Keratinocyte (primary cell): ENCODE data around the gene SMAP1. TPM values are rescaled to one million over a fixed set of nuclear protein-coding genes. Genes with fewer than 3 reads are reported as not detected.

Experiments
- DNase-seq: peaks from one replicate; pipeline ENCODE4 v3.0.0-alpha.2; 2011; ENCODE audit warnings: low read depth, missing footprints, low spot score
- FAIRE-seq: peaks from 2 replicates; lab custom pipeline; 2011; peaks lifted over from hg19 to GRCh38; lab: Jason Lieb, UNC
- H2AFZ ChIP-seq: 2 replicates; pipeline ENCODE4 v1.6.0; 2012; ENCODE audit warnings: low read length, control low read depth, inconsistent platforms; ENCODE audit not compliant: control insufficient read depth
- H3K27ac ChIP-seq: 2 replicates; pipeline ENCODE4 v1.5.1; 2011; ENCODE audit warnings: low read length; ENCODE audit not compliant: control insufficient read depth, insufficient read depth
- H3K27me3 ChIP-seq: 3 replicates; pipeline ENCODE4 v1.6.0; 2011; ENCODE audit warnings: low read length; ENCODE audit not compliant: control insufficient read depth, insufficient read depth; ENCODE audit errors: extremely low read depth
- H3K36me3 ChIP-seq, 2 experiments: 2 replicates in 1 of 2; 3 replicates in 1 of 2; pipeline ENCODE4 v1.5.1; 2011; ENCODE audit warnings: low read length in 2 of 2, mild to moderate bottlenecking in 1 of 2; ENCODE audit not compliant: control insufficient read depth in 2 of 2, insufficient read depth in 2 of 2; ENCODE audit errors: extremely low read depth in 1 of 2
- H3K4me1 ChIP-seq: 3 replicates; pipeline ENCODE4 v1.5.1; 2011; ENCODE audit warnings: low read length; ENCODE audit not compliant: control insufficient read depth, insufficient read depth; ENCODE audit errors: extremely low read depth
- H3K4me2 ChIP-seq: 3 replicates; pipeline ENCODE4 v1.6.0; 2011; ENCODE audit warnings: low read depth, low read length; ENCODE audit not compliant: control insufficient read depth, insufficient read depth; ENCODE audit errors: extremely low read depth
- H3K4me3 ChIP-seq, 3 experiments: fragments of 200-600 bp in 1 of 3; sonication (generic) in 1 of 3; 2 replicates in 2 of 3; 3 replicates in 1 of 3; pipeline ENCODE4 v1.5.1; 2011 to 2016; ENCODE audit warnings: low read length in 3 of 3, mild to moderate bottlenecking in 3 of 3, control low read depth in 2 of 3, inconsistent platforms in 1 of 3, low read depth in 1 of 3, mixed read lengths in 1 of 3, mixed run types in 1 of 3, moderate library complexity in 1 of 3; ENCODE audit not compliant: control insufficient read depth in 2 of 3, insufficient read depth in 2 of 3; ENCODE audit errors: extremely low read depth in 1 of 3
- H3K79me2 ChIP-seq: 2 replicates; pipeline ENCODE4 v1.6.0; 2012; ENCODE audit warnings: low read length; ENCODE audit not compliant: control insufficient read depth, insufficient read depth
- H3K9ac ChIP-seq: 3 replicates; pipeline ENCODE4 v1.6.0; 2011; ENCODE audit warnings: low read length; ENCODE audit not compliant: control insufficient read depth, insufficient read depth; ENCODE audit errors: extremely low read depth
- H3K9me1 ChIP-seq: 3 replicates; pipeline ENCODE4 v1.6.0; 2011; ENCODE audit warnings: low read length; ENCODE audit not compliant: control insufficient read depth, insufficient read depth; ENCODE audit errors: extremely low read depth
- H3K9me3 ChIP-seq: 2 replicates; pipeline ENCODE4 v1.5.1; 2012; ENCODE audit warnings: low read depth, low read length; ENCODE audit not compliant: control insufficient read depth
- H4K20me1 ChIP-seq: 3 replicates; pipeline ENCODE4 v1.6.0; 2011; ENCODE audit warnings: low read length; ENCODE audit not compliant: control insufficient read depth, insufficient read depth; ENCODE audit errors: extremely low read depth
- CTCF ChIP-seq, 3 experiments: IDR thresholded peaks in 1 of 3; conservative IDR thresholded peaks in 1 of 3; optimal IDR thresholded peaks in 1 of 3; 2 replicates in 2 of 3; 3 replicates in 1 of 3; pipeline versions ENCODE3 to v1.5.1; 2011; ENCODE audit warnings: low read length in 3 of 3, mild to moderate bottlenecking in 3 of 3, moderate library complexity in 2 of 3, control low read depth in 1 of 3, inconsistent platforms in 1 of 3; ENCODE audit not compliant: insufficient read depth in 2 of 3; ENCODE audit errors: extremely low read depth in 1 of 3
- EZH2 ChIP-seq: IDR thresholded peaks from one replicate; pipeline ENCODE4 v1.6.1; 2012; ENCODE audit warnings: inconsistent platforms, mild to moderate bottlenecking, low read length, moderate library complexity
- dilution Hi-C: fragments of 300-500 bp; cut with MboI; formaldehyde crosslinking; loops from one replicate; pipeline ENCODE4 v1.7.0; 2020; ENCODE audit warnings: low sequenced_read_pairs; ENCODE audit not compliant: extremely low pct_ligation_motif_present
- polyA plus RNA-seq, 5 experiments: library from polyadenylated mRNA; depleted of rRNA in 3 of 5; stranded (reverse) in 3 of 5; stranded (forward) in 1 of 5; unstranded in 1 of 5; fragments of >200 nt; gene quantifications; 1 replicate in 1 of 5; 2 replicates in 3 of 5; 3 replicates in 1 of 5; pipeline versions ENCODE4 v1.2.1 to v1.2.3, GENCODE V29; 2011 to 2012; ENCODE audit warnings: missing spikeins in 2 of 5, low read depth in 1 of 5, low replicate concordance in 1 of 5

SMAP1 gene
- polyA plus RNA-seq, 1 donor (not counting 4 experiments of a cell fraction or from before 2014, with no cell fraction given): 16.5 TPM

DNA sequence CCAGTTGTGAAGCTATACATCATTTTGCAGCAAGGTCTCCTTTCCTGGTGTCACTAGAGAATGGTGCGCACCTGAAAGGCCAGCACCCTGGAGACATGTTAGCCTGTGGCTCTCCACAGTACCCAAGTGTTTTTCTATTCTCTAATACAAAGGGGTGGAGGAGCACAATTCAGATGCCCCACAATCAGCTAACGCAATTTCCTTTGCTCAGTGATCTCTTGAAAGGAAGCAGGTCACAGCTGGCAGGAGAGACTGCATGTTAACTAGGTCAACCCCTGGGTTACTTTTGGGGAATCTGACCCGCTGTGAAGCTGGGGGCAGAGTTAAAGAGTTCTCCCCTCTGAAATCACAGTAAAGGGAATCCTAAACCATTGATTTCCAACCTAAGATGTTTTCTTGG, 196.7 kb downstream of the SMAP1 start:
- H3K79me2 ChIP-seq: no peaks in the 10 kb centered on the region
- H3K4me1 ChIP-seq: no peaks in the 10 kb centered on the region
- dilution Hi-C loops: no loop called here
- H3K9me3 ChIP-seq: no peaks in the 10 kb centered on the region
- no peak for FAIRE-seq
- H3K27me3 ChIP-seq: no peaks in the 10 kb centered on the region
- no peak overlapping the region for H3K27ac ChIP-seq
- H3K4me2 ChIP-seq: no peak overlapping the region
- H4K20me1 ChIP-seq: no peaks in the 10 kb centered on the region
- no peak overlapping the region for H3K4me3 ChIP-seq
- H3K9ac ChIP-seq: no peak overlapping the region
- no peaks in the 10 kb centered on the region for H3K36me3 ChIP-seq
- DNase-seq: no peak
- TF ChIP-seq EZH2 (no peak), CTCF (optimal IDR thresholded peaks at IDR 0.05 in 1 of 3, IDR thresholded peaks at IDR 0.05 in 1 of 3, conservative IDR thresholded peaks at IDR 0.05 in 1 of 3; ENCODE audit: extremely low read depth in 1 of 3, insufficient read depth in 2 of 3, low read length in 3 of 3) (no peak)
- H2AFZ ChIP-seq: no peak overlapping the region
- H3K9me1 ChIP-seq: no peaks in the 10 kb centered on the region

- no peaks in the 10 kb centered on the region for H3K36me3 ChIP-seq
- H3K9me3 ChIP-seq: no peaks in the 10 kb centered on the region
- no peaks in the 10 kb centered on the region for H3K4me1 ChIP-seq
- DNase-seq: no peak
- H3K4me2 ChIP-seq: no peak overlapping the region
- dilution Hi-C loops: no loop called here
- H3K79me2 ChIP-seq: no peaks in the 10 kb centered on the region
- H3K9ac ChIP-seq: no peak overlapping the region
- TF ChIP-seq CTCF (optimal IDR thresholded peaks at IDR 0.05 in 1 of 3, IDR thresholded peaks at IDR 0.05 in 1 of 3, conservative IDR thresholded peaks at IDR 0.05 in 1 of 3; ENCODE audit: extremely low read depth in 1 of 3, insufficient read depth in 2 of 3, low read length in 3 of 3): no peak
- no peak for TF ChIP-seq EZH2
- FAIRE-seq: no peak
- H2AFZ ChIP-seq: no peak overlapping the region
- no peaks in the 10 kb centered on the region for H3K9me1 ChIP-seq
- no peak overlapping the region for H3K27ac ChIP-seq
- H3K27me3 ChIP-seq: peaks cover 2% of the 10 kb centered on the region
- no peaks in the 10 kb centered on the region for H4K20me1 ChIP-seq
- no peak overlapping the region for H3K4me3 ChIP-seq
These were observed 204.8 kb downstream of the SMAP1 start for GRCh38 chr6:70872469-70872868.
